H54 (cell line): ENCODE results near the gene EIF3CL.
"Not testable (repeated sequence)": the region's sequence is repeated elsewhere in the genome, so short reads cannot be mapped to it uniquely, and the experiment has no call there.

Source experiments
- DNase-seq: peaks from one replicate; pipeline ENCODE4 v3.0.0; 2011; ENCODE audit warnings: low spot score, mixed read lengths; ENCODE audit not compliant: insufficient read length
- FAIRE-seq: peaks from 3 replicates; lab custom pipeline; 2011; peaks lifted over from hg19 to GRCh38; lab: Jason Lieb, UNC

EIF3CL gene

GRCh38 chr16:28367926-28368325 lies 35.7 kb downstream of the EIF3CL start:
- not testable (repeated sequence) for DNase-seq, FAIRE-seq

GRCh38 chr16:28364268-28365173 lies 39.1 kb downstream of the EIF3CL start:
- not testable (repeated sequence) for FAIRE-seq, DNase-seq

- DNase-seq, FAIRE-seq: not testable (repeated sequence)
These were observed 40.2 kb downstream of the EIF3CL start, which contains the start of gene NPIPB6 for GRCh38 chr16:28363408-28363807. Gene NPIPB6, minus strand, starts transcription at chr16:28363508. Its CDS starts 686 bp downstream, at chr16:28362822.

GRCh38 chr16:28362600-28362999 lies 41.0 kb downstream of the EIF3CL start:
- DNase-seq, FAIRE-seq: not testable (repeated sequence)

- DNase-seq, FAIRE-seq: not testable (repeated sequence)
These were observed 65.4 kb downstream of the EIF3CL start for GRCh38 chr16:28338230-28338629.

- not testable (repeated sequence) for DNase-seq
These were observed 66.5 kb downstream of the EIF3CL start for GRCh38 chr16:28336940-28337710.

GRCh38 chr16:28335678-28336077 lies 68.0 kb downstream of the EIF3CL start:
- DNase-seq, FAIRE-seq: not testable (repeated sequence)

More at GRCh38 chr16:28336940-28337710, 66.5 kb downstream of the EIF3CL start:
- FAIRE-seq: not testable (repeated sequence)

GRCh38 chr16:28332632-28333031 lies 71.0 kb downstream of the EIF3CL start:
- FAIRE-seq, DNase-seq: not testable (repeated sequence)

GRCh38 chr16:28330981-28331380 lies 72.7 kb downstream of the EIF3CL start:
- not testable (repeated sequence) for FAIRE-seq, DNase-seq

GRCh38 chr16:28330232-28330631 lies 73.4 kb downstream of the EIF3CL start:
- FAIRE-seq, DNase-seq: not testable (repeated sequence)
